ENCODE results near the gene ITPKA.
"Not testable (repeated sequence)": the region's sequence is repeated elsewhere in the genome, so short reads cannot be mapped to it uniquely, and the experiment has no call there.

ITPKA gene

GRCh38 chr15:41493205-41493901 is at the start of gene ITPKA:
TSS of gene ITPKA (plus strand) at chr15:41493874. CDS start at chr15:41493928, 54 bp downstream.
- TF ChIP-seq Cebpa-rat (IDR thresholded peaks at IDR 0.05), result no peak
- Histone ChIP-seq H3K27me3 (peaks cover 59% of the 10 kb centered on the region), H3K4me1 (peaks cover 60% of the 10 kb centered on the region), H3K9ac (peak within 1 kb of the TSS; percentile 76), H3K4me2 (peak within 1 kb of the TSS; percentile 96), H4K20me1 (peaks cover 37% of the 10 kb centered on the region), H3K27ac (peak within 1 kb of the TSS; percentile 65; the same call in 1 of the 2 replicates), H3K36me3 (no peaks in the 10 kb centered on the region), H3K9me3 (no peaks in the 10 kb centered on the region), H3K4me3 (peak within 1 kb of the TSS; percentile 74)

GRCh38 chr15:41445399-41445798 is 48.3 kb upstream of the ITPKA start:
- Histone ChIP-seq H3K27ac (no peak overlapping the region), H3K4me3 (no peak overlapping the region), H3K27me3 (no peaks in the 10 kb centered on the region), H4K20me1 (peaks cover 63% of the 10 kb centered on the region), H3K4me2 (no peak overlapping the region), H3K4me1 (no peaks in the 10 kb centered on the region), H3K36me3 (peaks cover 98% of the 10 kb centered on the region), H3K9me3 (no peaks in the 10 kb centered on the region), H3K9ac (no peak overlapping the region)
- TF ChIP-seq Cebpa-rat (IDR thresholded peaks at IDR 0.05), result no peak

GRCh38 chr15:41462084-41462795 is 31.4 kb upstream of the ITPKA start:
- H3K27ac ChIP-seq, result no peak overlapping the region
- no peak overlapping the region for H3K9ac ChIP-seq
- no peaks in the 10 kb centered on the region for H3K9me3 ChIP-seq
- no peaks in the 10 kb centered on the region for H3K27me3 ChIP-seq
- no peak overlapping the region for H3K4me2 ChIP-seq
- H3K36me3 ChIP-seq, result peaks cover 93% of the 10 kb centered on the region
- no peak overlapping the region for H3K4me3 ChIP-seq
- peaks cover 8% of the 10 kb centered on the region; the same call in 1 of the 2 replicates for H3K4me1 ChIP-seq
- TF ChIP-seq Cebpa-rat (IDR thresholded peaks at IDR 0.05), result no peak
- peaks cover 64% of the 10 kb centered on the region for H4K20me1 ChIP-seq

- Histone ChIP-seq H3K4me1 (peaks cover 8% of the 10 kb centered on the region; the same call in 1 of the 2 replicates), H3K9me3 (no peaks in the 10 kb centered on the region), H3K27ac (no peak overlapping the region), H3K36me3 (peaks cover 96% of the 10 kb centered on the region), H4K20me1 (peaks cover 67% of the 10 kb centered on the region), H3K4me2 (no peak overlapping the region), H3K27me3 (no peaks in the 10 kb centered on the region), H3K4me3 (no peak overlapping the region), H3K9ac (no peak overlapping the region)
- TF ChIP-seq Cebpa-rat (IDR thresholded peaks at IDR 0.05), result no peak
Measured at GRCh38 chr15:41464889-41465580, 28.6 kb upstream of the ITPKA start.

GRCh38 chr15:41465822-41466421 is 27.8 kb upstream of the ITPKA start:
- H3K27ac ChIP-seq, result no peak overlapping the region
- peaks cover 8% of the 10 kb centered on the region; the same call in 1 of the 2 replicates for H3K4me1 ChIP-seq
- peaks cover 96% of the 10 kb centered on the region for H3K36me3 ChIP-seq
- no peak overlapping the region for H3K4me2 ChIP-seq
- H3K9me3 ChIP-seq, result no peaks in the 10 kb centered on the region
- no peak overlapping the region for H3K9ac ChIP-seq
- no peaks in the 10 kb centered on the region for H3K27me3 ChIP-seq
- TF ChIP-seq Cebpa-rat (IDR thresholded peaks at IDR 0.05), result no peak
- H3K4me3 ChIP-seq, result no peak overlapping the region
- peaks cover 67% of the 10 kb centered on the region for H4K20me1 ChIP-seq

- H3K9ac ChIP-seq, result no peak overlapping the region
- peaks cover 96% of the 10 kb centered on the region for H3K36me3 ChIP-seq
- no peak for TF ChIP-seq Cebpa-rat (IDR thresholded peaks at IDR 0.05)
Measured at GRCh38 chr15:41466711-41467110, 27.0 kb upstream of the ITPKA start.

GRCh38 chr15:41469644-41470043 is 24.0 kb upstream of the ITPKA start:
- H4K20me1 ChIP-seq, result peaks cover 37% of the 10 kb centered on the region
- peaks cover 98% of the 10 kb centered on the region for H3K36me3 ChIP-seq
- H3K4me1 ChIP-seq, H3K4me3 ChIP-seq, H3K9ac ChIP-seq, H3K27ac ChIP-seq, H3K9me3 ChIP-seq, H3K27me3 ChIP-seq, H3K4me2 ChIP-seq: not testable (repeated sequence)

More at GRCh38 chr15:41466711-41467110, 27.0 kb upstream of the ITPKA start:
- peaks cover 61% of the 10 kb centered on the region for H4K20me1 ChIP-seq
- H3K9me3 ChIP-seq, result no peaks in the 10 kb centered on the region
- no peak overlapping the region for H3K4me2 ChIP-seq
- no peak overlapping the region for H3K27ac ChIP-seq
- H3K27me3 ChIP-seq, result no peaks in the 10 kb centered on the region
- no peak overlapping the region for H3K4me3 ChIP-seq
- H3K4me1 ChIP-seq, result peaks cover 5% of the 10 kb centered on the region; the same call in 1 of the 2 replicates

- H4K20me1 ChIP-seq, result 0 out of 2 replicates have a peak, but pooled peaks cover 11% of the 10 kb centered on the region
- H3K36me3 ChIP-seq, result peaks cover 100% of the 10 kb centered on the region
- H3K9me3 ChIP-seq, result no peaks in the 10 kb centered on the region
- no peak overlapping the region for H3K4me3 ChIP-seq
- H3K27ac ChIP-seq, result no peak overlapping the region
- no peaks in the 10 kb centered on the region for H3K4me1 ChIP-seq
- H3K9ac ChIP-seq, result no peak overlapping the region
- no peaks in the 10 kb centered on the region for H3K27me3 ChIP-seq
- no peak for TF ChIP-seq Cebpa-rat (IDR thresholded peaks at IDR 0.05)
- H3K4me2 ChIP-seq, result no peak overlapping the region
Measured at GRCh38 chr15:41473418-41473817, 20.3 kb upstream of the ITPKA start.

GRCh38 chr15:41474436-41474835 is 19.2 kb upstream of the ITPKA start:
- no peaks in the 10 kb centered on the region for H3K4me1 ChIP-seq
- H3K27me3 ChIP-seq, result no peaks in the 10 kb centered on the region
- H3K4me2 ChIP-seq, result no peak overlapping the region
- H4K20me1 ChIP-seq, result 0 out of 2 replicates have a peak, but pooled peaks cover under 1% of the 10 kb centered on the region
- H3K36me3 ChIP-seq, result peaks cover 100% of the 10 kb centered on the region
- no peak overlapping the region for H3K27ac ChIP-seq
- H3K4me3 ChIP-seq, result no peak overlapping the region
- no peak for TF ChIP-seq Cebpa-rat (IDR thresholded peaks at IDR 0.05)
- H3K9me3 ChIP-seq, result no peaks in the 10 kb centered on the region
- H3K9ac ChIP-seq, result no peak overlapping the region

Data from BLaER1 (cell line).